Liver (tissue), 3 donors: ENCODE data around the gene KPNA6.

Experiments used
- ATF3 ChIP-seq: IDR thresholded peaks from 2 replicates; pipeline ENCODE4 v1.6.1; 2016; ENCODE audit warnings: antibody characterized with exemption
- CTCF ChIP-seq: fragments of 150-350 bp; IDR thresholded peaks from 2 replicates; pipeline ENCODE4 v1.5.1; 2017; ENCODE audit warnings: improper control_type of control experiment, low read depth, low read length; ENCODE audit not compliant: missing input control
- EGR1 ChIP-seq, 2 donors: IDR thresholded peaks; 2 replicates each; pipeline ENCODE4 v1.6.1; 2016 to 2018; ENCODE audit warnings: antibody characterized with exemption in 2 of 2, low read depth in 2 of 2
- FOXA1 ChIP-seq: IDR thresholded peaks from 2 replicates; pipeline ENCODE4 v1.6.1; 2016; ENCODE audit warnings: antibody characterized with exemption
- FOXA2 ChIP-seq: IDR thresholded peaks from 2 replicates; pipeline ENCODE4 v1.6.1; 2016; ENCODE audit warnings: antibody characterized with exemption
- GABPA ChIP-seq, 2 donors: IDR thresholded peaks in 1 of 2; conservative IDR thresholded peaks in 1 of 2; 2 replicates each; pipeline ENCODE4 v1.6.1; 2016; ENCODE audit warnings: antibody characterized with exemption in 2 of 2, mild to moderate bottlenecking in 1 of 2, moderate library complexity in 1 of 2
- MAX ChIP-seq: IDR thresholded peaks from 2 replicates; pipeline ENCODE4 v1.6.1; 2016; ENCODE audit warnings: antibody characterized with exemption
- RAD21 ChIP-seq, 2 donors: IDR thresholded peaks; 2 replicates each; pipeline ENCODE4 v1.6.1; 2016; ENCODE audit warnings: antibody characterized with exemption in 2 of 2, mild to moderate bottlenecking in 2 of 2
- REST ChIP-seq: IDR thresholded peaks from 2 replicates; pipeline ENCODE4 v1.6.1; 2016; ENCODE audit warnings: antibody characterized with exemption, mild to moderate bottlenecking
- SP1 ChIP-seq: IDR thresholded peaks from 2 replicates; pipeline ENCODE4 v1.6.1; 2018; ENCODE audit warnings: antibody characterized with exemption, mild to moderate bottlenecking
- TAF1 ChIP-seq: conservative IDR thresholded peaks from 2 replicates; pipeline ENCODE4 v1.6.1; 2016; ENCODE audit warnings: antibody characterized with exemption, mild to moderate bottlenecking
- ZBTB33 ChIP-seq: IDR thresholded peaks from 2 replicates; pipeline ENCODE4 v1.6.1; 2016; ENCODE audit warnings: antibody characterized with exemption
- donor health status: healthy.
- donor health status: healthy.

GRCh38 chr1:32198237-32199042, 90.6 kb downstream of the KPNA6 start:
- no peak for TF ChIP-seq CTCF
- TF ChIP-seq MAX: no peak
- TF ChIP-seq FOXA2: no peak
- TF ChIP-seq SP1: no peak
- TF ChIP-seq EGR1 (IDR thresholded peaks at IDR 0.05; ENCODE audit: low read depth in 2 of 2): no peak
- no peak for TF ChIP-seq ZBTB33
- TF ChIP-seq REST: no peak
- no peak for TF ChIP-seq ATF3
- no peak for TF ChIP-seq RAD21 (IDR thresholded peaks at IDR 0.05)
- TF ChIP-seq GABPA (IDR thresholded peaks at IDR 0.05 in 1 of 2, conservative IDR thresholded peaks at IDR 0.05 in 1 of 2): no peak
- no peak for TF ChIP-seq TAF1
- no peak for TF ChIP-seq FOXA1
